Measurements from ENCODE around the gene NAT9. TPM values are rescaled to one million over a fixed set of nuclear protein-coding genes. Genes with fewer than 3 reads are reported as not detected.

Gene NAT9
- total RNA-seq, 1 experiment from 2014 or later, result 63.5 TPM

- no peak overlapping the region for H4K8ac ChIP-seq (replicated peaks; ENCODE audit: insufficient read length, low read depth, low read length)
- no peaks in the 10 kb centered on the region; the same call in 1 of the 2 replicates for H3K27me3 ChIP-seq (ENCODE audit: insufficient read depth, low read length)
- no peak overlapping the region for H3K56ac ChIP-seq (ENCODE audit: insufficient read length, low read depth, low read length)
- H3K9me3 ChIP-seq (ENCODE audit: control insufficient read depth, low read depth, low read length), result no peaks in the 10 kb centered on the region
- H3K27ac Mint-ChIP-seq, result no peak overlapping the region
- no peak overlapping the region for H2BK12ac ChIP-seq (ENCODE audit: insufficient read length, low read depth, low read length)
- no peak overlapping the region for H3K27ac ChIP-seq (ENCODE audit: insufficient read length, low read depth, low read length)
- no peaks in the 10 kb centered on the region for H3K36me3 Mint-ChIP-seq (ENCODE audit: insufficient read depth in 1 of 3, low read depth in 3 of 3)
- no peaks in the 10 kb centered on the region for H3K23me2 ChIP-seq (ENCODE audit: insufficient read length, low read depth, low read length, poor library complexity, severe bottlenecking)
- no peak overlapping the region for H2BK120ac ChIP-seq (ENCODE audit: low read depth, low read length, poor library complexity, severe bottlenecking)
- H2BK15ac ChIP-seq (ENCODE audit: low read depth, low read length), result no peak overlapping the region
- no peak overlapping the region for H2BK5ac ChIP-seq (ENCODE audit: insufficient read length, low read length)
- H3T11ph ChIP-seq (ENCODE audit: low read length), result no peak overlapping the region
- no peak overlapping the region for H4K5ac ChIP-seq (ENCODE audit: insufficient read length, low read depth, low read length)
- H3K14ac ChIP-seq (ENCODE audit: insufficient read depth, low read length), result no peak overlapping the region
- no peak overlapping the region for H3K9ac ChIP-seq (ENCODE audit: extremely low read depth, insufficient read length, low read length)
- no peak overlapping the region for H3K4ac ChIP-seq (ENCODE audit: low read depth, low read length)
- H3K23ac ChIP-seq (ENCODE audit: insufficient read length, low read depth, low read length), result no peak overlapping the region
- no peak overlapping the region for H3K4me2 ChIP-seq (ENCODE audit: insufficient read depth, insufficient read length, low read length)
- TF ChIP-seq, protein P1, sequence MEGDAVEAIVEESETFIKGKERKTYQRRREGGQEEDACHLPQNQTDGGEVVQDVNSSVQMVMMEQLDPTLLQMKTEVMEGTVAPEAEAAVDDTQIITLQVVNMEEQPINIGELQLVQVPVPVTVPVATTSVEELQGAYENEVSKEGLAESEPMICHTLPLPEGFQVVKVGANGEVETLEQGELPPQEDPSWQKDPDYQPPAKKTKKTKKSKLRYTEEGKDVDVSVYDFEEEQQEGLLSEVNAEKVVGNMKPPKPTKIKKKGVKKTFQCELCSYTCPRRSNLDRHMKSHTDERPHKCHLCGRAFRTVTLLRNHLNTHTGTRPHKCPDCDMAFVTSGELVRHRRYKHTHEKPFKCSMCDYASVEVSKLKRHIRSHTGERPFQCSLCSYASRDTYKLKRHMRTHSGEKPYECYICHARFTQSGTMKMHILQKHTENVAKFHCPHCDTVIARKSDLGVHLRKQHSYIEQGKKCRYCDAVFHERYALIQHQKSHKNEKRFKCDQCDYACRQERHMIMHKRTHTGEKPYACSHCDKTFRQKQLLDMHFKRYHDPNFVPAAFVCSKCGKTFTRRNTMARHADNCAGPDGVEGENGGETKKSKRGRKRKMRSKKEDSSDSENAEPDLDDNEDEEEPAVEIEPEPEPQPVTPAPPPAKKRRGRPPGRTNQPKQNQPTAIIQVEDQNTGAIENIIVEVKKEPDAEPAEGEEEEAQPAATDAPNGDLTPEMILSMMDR (conservative IDR thresholded peaks at IDR 0.05), result no peak
- WGBS (ENCODE audit: extremely low coverage, insufficient read length, low lambda C conversion rate), result no CpG with 5 or more reads among the region's 5 CpGs
- peaks cover 12% of the 10 kb centered on the region for H3K27me3 Mint-ChIP-seq (ENCODE audit: low read depth)
- no peaks in the 10 kb centered on the region for H3K4me1 ChIP-seq (ENCODE audit: insufficient read depth, low read length)
- no peak for DNase-seq
- H3K4me3 Mint-ChIP-seq, result no peak overlapping the region
- H2BK20ac ChIP-seq (ENCODE audit: low read depth, low read length, poor library complexity, severe bottlenecking), result no peak overlapping the region
- H4K91ac ChIP-seq (ENCODE audit: insufficient read length, low read depth, low read length), result no peak overlapping the region
- H3K4me1 Mint-ChIP-seq, result no peaks in the 10 kb centered on the region
- H3K18ac ChIP-seq (ENCODE audit: insufficient read length, low read depth, low read length), result no peak overlapping the region
- H2AK5ac ChIP-seq (ENCODE audit: insufficient read length, low read length), result no peak overlapping the region
- H3K79me1 ChIP-seq (ENCODE audit: insufficient read depth, low read depth, low read length, poor library complexity, severe bottlenecking), result no peaks in the 10 kb centered on the region
- no peak overlapping the region for H2AFZ ChIP-seq (ENCODE audit: low read length)
- no peaks in the 10 kb centered on the region for H3K9me3 Mint-ChIP-seq
- no peaks in the 10 kb centered on the region for H4K20me1 ChIP-seq (ENCODE audit: control insufficient read depth, insufficient read depth, insufficient read length)
- H3K79me2 ChIP-seq (ENCODE audit: insufficient read depth, low read length), result no peaks in the 10 kb centered on the region
These were observed 46.8 kb downstream of the NAT9 start for GRCh38 chr17:74729368-74729767.
